NB4 (cell line): ENCODE measurements around the gene SLC35G1.

Experiments
- CTCF ChIP-seq: IDR thresholded peaks from one replicate; pipeline ENCODE4 v1.5.1; 2012; ENCODE audit warnings: low read depth, low read length
- MAX ChIP-seq: IDR thresholded peaks from 2 replicates; pipeline ENCODE4 v1.6.1; 2011; ENCODE audit warnings: low read depth, low read length
- MYC ChIP-seq: IDR thresholded peaks from 2 replicates; pipeline ENCODE4 v1.6.1; 2011; ENCODE audit warnings: low read depth, low read length
- POLR2A ChIP-seq: IDR thresholded peaks from 2 replicates; pipeline ENCODE4 v1.6.1; 2011; ENCODE audit warnings: mild to moderate bottlenecking; ENCODE audit not compliant: insufficient read length; ENCODE audit errors: extremely low read depth

GRCh38 chr10:93865794-93866425 lies 27.9 kb upstream of the SLC35G1 start:
- TF ChIP-seq POLR2A (no peak), CTCF (no peak), MAX (no peak), MYC (no peak)
